Activated naive CD4-positive, alpha-beta T cell treated with anti-CD3 and anti-CD28 coated beads for 36 hours (primary cell): Measurements from ENCODE around the gene ORMDL2. TPM values are rescaled to one million over a fixed set of nuclear protein-coding genes. Genes with fewer than 3 reads are reported as not detected.

Experiments used
- CTCF ChIA-PET: fragments of 350-600 bp; sonication (Branson Sonifier 250); formaldehyde crosslinking; loops from one replicate; lab custom pipeline; 2021; ENCODE audit warnings: antibody characterized with exemption; lab: Charles Lee
- DNase-seq: peaks from one replicate; pipeline ENCODE4 v3.0.0-alpha.2; 2020
- H3K27ac Mint-ChIP-seq: one replicate; pipeline ENCODE4 v1.8.0; 2021; ENCODE audit warnings: mild to moderate bottlenecking, mixed read lengths
- H3K27me3 Mint-ChIP-seq: one replicate; pipeline ENCODE4 v1.8.0; 2021; ENCODE audit warnings: low read depth, mixed read lengths
- H3K36me3 Mint-ChIP-seq: one replicate; pipeline ENCODE4 v1.8.0; 2021; ENCODE audit warnings: low read depth, mixed read lengths
- H3K4me1 Mint-ChIP-seq: one replicate; pipeline ENCODE4 v1.8.0; 2021; ENCODE audit warnings: low read depth, mixed read lengths
- H3K4me3 Mint-ChIP-seq: one replicate; pipeline ENCODE4 v1.8.0; 2021; ENCODE audit warnings: mild to moderate bottlenecking, moderate library complexity, mixed read lengths
- H3K9me3 Mint-ChIP-seq: one replicate; pipeline ENCODE4 v1.8.0; 2021; ENCODE audit warnings: mixed read lengths
- intact Hi-C: fragments of 100-400 bp; cut with micrococcal nuclease; formaldehyde crosslinking; loops from one replicate; pipeline ENCODE4 v1.15.1; 2023
- total RNA-seq, 2 experiments: library from RNA; stranded (reverse); gene quantifications; one replicate each; pipeline ENCODE4 v1.2.3, GENCODE V29; 2021

ORMDL2 gene
- total RNA-seq, 2 experiments from 2014 or later: 23.8 to 26.4 TPM

DNA sequence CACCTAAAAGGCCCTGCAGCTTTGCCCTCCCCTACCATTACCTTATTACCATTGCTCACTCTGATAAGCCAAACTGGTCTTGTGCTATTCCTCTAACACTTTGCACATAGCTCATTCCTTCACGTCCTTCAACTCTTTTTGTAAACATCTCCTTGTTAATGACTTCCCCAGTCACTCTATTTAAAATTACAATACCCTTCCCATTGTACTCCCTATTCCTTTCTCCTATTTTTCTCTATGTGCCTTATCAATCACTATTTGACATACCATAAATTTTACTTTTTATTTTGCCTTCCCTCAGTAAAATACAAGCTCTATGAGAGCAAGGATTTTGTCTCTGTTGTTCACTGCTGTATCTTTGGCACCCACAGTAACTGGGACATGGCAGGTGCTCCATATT lies 5.8 kb upstream of the ORMDL2 start:
- Mint-ChIP-seq H3K36me3 (peaks cover 22% of the 10 kb centered on the region), H3K27ac (no peak overlapping the region), H3K27me3 (no peaks in the 10 kb centered on the region), H3K4me1 (peaks cover 49% of the 10 kb centered on the region), H3K4me3 (no peak overlapping the region), H3K9me3 (no peaks in the 10 kb centered on the region)
- no peak for DNase-seq
- intact Hi-C loops: no loop called here
- CTCF ChIA-PET: interaction anchor here (0.6 to 1.1 kb wide), 3 partner anchors 11 to 1314 kb away, joined by 3 to 7 read pairs (median 3); partner anchors contain the start of gene NCKAP1L

- peaks cover 20% of the 10 kb centered on the region for H3K36me3 Mint-ChIP-seq
- peaks cover 57% of the 10 kb centered on the region for H3K4me1 Mint-ChIP-seq
- H3K9me3 Mint-ChIP-seq: no peaks in the 10 kb centered on the region
- H3K4me3 Mint-ChIP-seq: no peak overlapping the region
- intact Hi-C loops: no loop called here
- DNase-seq: no peak
- CTCF ChIA-PET: interaction anchor here (1.5 to 1.6 kb wide), 3 partner anchors 76 to 126 kb away, joined by 3 to 6 read pairs (median 5); no protein-coding TSS in a partner anchor
- H3K27me3 Mint-ChIP-seq: no peaks in the 10 kb centered on the region
- H3K27ac Mint-ChIP-seq: no peak overlapping the region
Observed at GRCh38 chr12:55814257-55814656, 3.6 kb upstream of the ORMDL2 start.

- intact Hi-C loops: loop anchor here (5.0 kb wide), 2 partner anchors 168 to 833 kb away; partner anchors contain the start of gene TESPA1
Observed at GRCh38 chr12:55815473-55815872, 2.4 kb upstream of the ORMDL2 start.

DNA sequence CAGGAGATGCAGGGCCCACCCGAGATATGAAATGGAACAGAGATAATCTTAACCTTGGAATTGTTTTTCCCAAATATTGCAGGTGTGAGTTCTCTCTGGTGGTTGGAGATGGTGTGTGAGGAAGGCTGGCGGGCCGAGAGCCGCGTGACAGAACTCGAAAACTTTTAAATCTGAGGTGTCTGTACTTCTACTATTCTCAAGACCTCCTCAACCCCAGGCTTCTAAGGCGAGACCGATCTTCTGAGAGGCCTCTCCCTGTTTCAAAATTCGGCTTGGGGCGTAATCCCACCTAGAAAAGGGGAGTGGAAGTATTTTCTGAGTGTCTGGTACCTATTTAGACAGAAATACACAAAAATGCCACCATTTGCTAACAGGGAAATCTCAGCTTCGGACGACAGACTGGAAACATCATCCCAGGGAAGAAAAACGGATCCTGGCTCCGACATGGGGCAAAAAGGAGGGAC lies 928 bp upstream of the ORMDL2 start:
- H3K27ac Mint-ChIP-seq: no peak overlapping the region
- intact Hi-C loops: loop anchor here (1.0 to 5.0 kb wide), 10 partner anchors 12 to 835 kb away; partner anchors contain the start of genes BLOC1S1, DNAJC14, PYM1 and RPS26
- H3K4me1 Mint-ChIP-seq: peaks cover 50% of the 10 kb centered on the region
- DNase-seq: no peak
- no peaks in the 10 kb centered on the region for H3K9me3 Mint-ChIP-seq
- no peak overlapping the region for H3K4me3 Mint-ChIP-seq
- H3K27me3 Mint-ChIP-seq: no peaks in the 10 kb centered on the region
- peaks cover 20% of the 10 kb centered on the region for H3K36me3 Mint-ChIP-seq
- CTCF ChIA-PET: interaction anchor here (0.5 to 2.8 kb wide), 9 partner anchors 13 to 398 kb away, joined by 3 to 13 read pairs (median 3); partner anchors contain the start of genes DNAJC14 and ESYT1

More at GRCh38 chr12:55815473-55815872, 2.4 kb upstream of the ORMDL2 start:
- peaks cover 57% of the 10 kb centered on the region for H3K4me1 Mint-ChIP-seq
- H3K27ac Mint-ChIP-seq: peak overlapping the region; percentile 6
- no peaks in the 10 kb centered on the region for H3K27me3 Mint-ChIP-seq
- H3K36me3 Mint-ChIP-seq: peaks cover 18% of the 10 kb centered on the region
- H3K4me3 Mint-ChIP-seq: no peak overlapping the region
- CTCF ChIA-PET: interaction anchor here (2.8 kb wide), 1 partner anchor 111 kb away, joined by 13 read pairs; no protein-coding TSS in a partner anchor
- no peaks in the 10 kb centered on the region for H3K9me3 Mint-ChIP-seq
- DNase-seq: no peak

DNA sequence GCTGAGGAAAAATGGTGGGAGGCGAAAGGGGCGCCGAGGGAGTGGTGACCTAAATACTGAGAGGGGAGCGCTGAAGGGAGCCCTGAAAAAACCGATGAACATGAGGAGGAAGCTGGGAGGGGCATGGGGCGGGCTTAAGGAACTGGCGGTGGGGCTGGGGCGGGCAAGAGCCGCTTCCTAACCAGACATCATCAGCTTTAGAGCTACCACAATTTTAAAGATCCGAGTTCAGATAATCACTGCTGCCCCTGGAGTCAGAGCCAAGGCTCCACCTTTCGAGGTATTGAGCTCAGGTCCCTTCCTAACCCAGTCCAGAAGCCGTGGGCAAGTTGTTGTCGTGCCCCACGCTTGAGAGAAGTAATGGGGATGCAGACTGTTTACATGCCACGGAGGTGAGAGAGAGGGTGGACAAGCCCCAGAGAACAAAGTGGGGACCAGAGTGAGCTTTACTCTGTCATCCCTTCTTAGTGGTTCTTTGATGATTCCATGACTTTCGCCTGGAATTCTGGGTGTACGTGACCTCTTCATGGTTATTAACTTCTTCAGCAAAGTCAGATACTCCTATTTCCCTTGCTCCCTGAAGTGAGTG lies 393 bp downstream of the ORMDL2 start:
- Mint-ChIP-seq H3K4me1 (peaks cover 42% of the 10 kb centered on the region), H3K36me3 (peaks cover 26% of the 10 kb centered on the region), H3K27me3 (no peaks in the 10 kb centered on the region), H3K9me3 (no peaks in the 10 kb centered on the region), H3K27ac (no peak overlapping the region), H3K4me3 (no peak overlapping the region)
- CTCF ChIA-PET: interaction anchor here (1.3 to 2.8 kb wide), 8 partner anchors 11 to 310 kb away, joined by 3 to 13 read pairs (median 4); partner anchors contain the start of genes DNAJC14 and ESYT1
- intact Hi-C loops: loop anchor here (1.0 to 5.0 kb wide), 5 partner anchors 75 to 836 kb away; partner anchors contain the start of genes GDF11, PA2G4 and TESPA1
- no peak for DNase-seq

DNA sequence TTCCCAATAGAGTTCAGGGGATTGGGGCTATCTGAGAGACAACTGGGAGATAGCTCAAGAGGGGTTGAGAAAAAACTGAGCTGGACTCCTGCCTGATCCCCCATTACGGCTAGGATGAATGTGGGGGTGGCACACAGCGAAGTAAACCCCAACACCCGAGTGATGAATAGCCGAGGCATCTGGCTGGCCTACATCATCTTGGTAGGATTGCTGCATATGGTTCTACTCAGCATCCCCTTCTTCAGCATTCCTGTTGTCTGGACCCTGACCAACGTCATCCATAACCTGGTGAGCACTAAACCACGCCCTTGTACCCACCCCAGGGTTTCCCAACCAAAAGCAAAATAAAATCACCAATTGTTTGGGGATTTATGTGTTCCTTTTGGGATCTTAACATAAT lies 1.0 kb downstream of the ORMDL2 start:
- H3K4me1 Mint-ChIP-seq: peaks cover 42% of the 10 kb centered on the region
- H3K36me3 Mint-ChIP-seq: peaks cover 25% of the 10 kb centered on the region
- intact Hi-C loops: loop anchor here (1.0 to 5.0 kb wide), 5 partner anchors 76 to 837 kb away; partner anchors contain the start of genes GDF11, PA2G4 and TESPA1
- peak overlapping the region; percentile 8 for H3K27ac Mint-ChIP-seq
- no peak for DNase-seq
- no peaks in the 10 kb centered on the region for H3K9me3 Mint-ChIP-seq
- CTCF ChIA-PET: interaction anchor here (1.3 to 1.8 kb wide), 3 partner anchors 118 to 203 kb away, joined by 4 to 6 read pairs (median 4); no protein-coding TSS in a partner anchor
- no peaks in the 10 kb centered on the region for H3K27me3 Mint-ChIP-seq
- H3K4me3 Mint-ChIP-seq: no peak overlapping the region

DNA sequence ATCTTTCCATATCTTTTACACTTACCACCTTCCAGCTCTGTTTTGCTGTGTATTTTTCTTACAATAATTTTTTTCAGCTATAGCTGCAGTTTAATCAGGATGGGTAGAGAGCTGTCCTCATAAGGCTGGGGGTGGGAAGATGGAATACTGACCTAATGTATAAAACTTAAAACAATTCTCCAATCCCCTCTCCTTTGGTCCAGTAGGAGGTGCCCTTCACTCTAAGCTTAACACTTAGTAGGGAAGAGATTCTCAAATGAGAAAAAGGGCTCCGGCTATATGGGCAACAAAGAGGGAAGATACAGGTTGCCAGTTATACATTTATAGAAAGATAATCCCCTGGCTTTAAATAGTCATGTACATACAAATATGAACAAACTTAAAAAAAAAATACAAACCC lies 2.8 kb downstream of the ORMDL2 start:
- no peak overlapping the region for H3K4me3 Mint-ChIP-seq
- peaks cover 38% of the 10 kb centered on the region for H3K4me1 Mint-ChIP-seq
- CTCF ChIA-PET: interaction anchor here (0.6 to 2.3 kb wide), 12 partner anchors 11 to 174 kb away, joined by 3 to 9 read pairs (median 3); no protein-coding TSS in a partner anchor
- no peak for DNase-seq
- no peak overlapping the region for H3K27ac Mint-ChIP-seq
- no peaks in the 10 kb centered on the region for H3K9me3 Mint-ChIP-seq
- peaks cover 21% of the 10 kb centered on the region for H3K36me3 Mint-ChIP-seq
- intact Hi-C loops: no loop called here
- no peaks in the 10 kb centered on the region for H3K27me3 Mint-ChIP-seq

GRCh38 chr12:55822228-55822627 lies 4.4 kb downstream of the ORMDL2 start:
- Mint-ChIP-seq H3K9me3 (no peaks in the 10 kb centered on the region), H3K4me3 (no peak overlapping the region), H3K27me3 (no peaks in the 10 kb centered on the region), H3K36me3 (peaks cover 24% of the 10 kb centered on the region), H3K27ac (peak overlapping the region; percentile 47), H3K4me1 (peaks cover 48% of the 10 kb centered on the region)
- CTCF ChIA-PET: no interaction called here
- DNase-seq: no peak
- intact Hi-C loops: loop anchor here (1.0 kb wide), 1 partner anchor 223 kb away; no protein-coding TSS in a partner anchor

GRCh38 chr12:55823419-55823818 lies 5.6 kb downstream of the ORMDL2 start:
- Mint-ChIP-seq H3K27me3 (no peaks in the 10 kb centered on the region), H3K4me3 (no peak overlapping the region), H3K9me3 (no peaks in the 10 kb centered on the region), H3K4me1 (peaks cover 57% of the 10 kb centered on the region), H3K36me3 (peaks cover 31% of the 10 kb centered on the region), H3K27ac (peak overlapping the region; percentile 90)
- intact Hi-C loops: no loop called here
- CTCF ChIA-PET: interaction anchor here (1.2 to 2.6 kb wide), 6 partner anchors 18 to 116 kb away, joined by 3 to 17 read pairs (median 4); partner anchors contain the start of genes DGKA and PYM1
- DNase-seq: no peak

- peak; percentile 37 for DNase-seq
- H3K4me3 Mint-ChIP-seq: peak overlapping the region; percentile 41
- no peaks in the 10 kb centered on the region for H3K9me3 Mint-ChIP-seq
- CTCF ChIA-PET: interaction anchor here (0.6 to 2.6 kb wide), 7 partner anchors 20 to 115 kb away, joined by 3 to 17 read pairs (median 3); partner anchors contain the start of gene DGKA
- no peaks in the 10 kb centered on the region for H3K27me3 Mint-ChIP-seq
- H3K36me3 Mint-ChIP-seq: peaks cover 31% of the 10 kb centered on the region
- intact Hi-C loops: loop anchor here (5.0 kb wide), 1 partner anchor 513 kb away; the partner anchor contains the start of gene IL23A
- H3K4me1 Mint-ChIP-seq: peaks cover 48% of the 10 kb centered on the region
- peak overlapping the region; percentile 90 for H3K27ac Mint-ChIP-seq
Observed at GRCh38 chr12:55824726-55825125, 6.9 kb downstream of the ORMDL2 start.

- H3K36me3 Mint-ChIP-seq: peaks cover 22% of the 10 kb centered on the region
- no peaks in the 10 kb centered on the region for H3K9me3 Mint-ChIP-seq
- peak overlapping the region; percentile 96 for H3K4me3 Mint-ChIP-seq
- peak overlapping the region; percentile 87 for H3K27ac Mint-ChIP-seq
- CTCF ChIA-PET: interaction anchor here (1.6 kb wide), 1 partner anchor 75 kb away, joined by 4 read pairs; no protein-coding TSS in a partner anchor
- intact Hi-C loops: loop anchor here (2.0 to 5.0 kb wide), 2 partner anchors 291 to 509 kb away; partner anchors contain the start of genes IL23A and ZC3H10
- DNase-seq: no peak
- H3K27me3 Mint-ChIP-seq: no peaks in the 10 kb centered on the region
- H3K4me1 Mint-ChIP-seq: peaks cover 68% of the 10 kb centered on the region
Observed at GRCh38 chr12:55827806-55828205, 10.0 kb downstream of the ORMDL2 start.

GRCh38 chr12:55828357-55828756 lies 10.5 kb downstream of the ORMDL2 start:
- no peak for DNase-seq
- no peaks in the 10 kb centered on the region for H3K9me3 Mint-ChIP-seq
- H3K27ac Mint-ChIP-seq: peak overlapping the region; percentile 87
- peaks cover 17% of the 10 kb centered on the region for H3K36me3 Mint-ChIP-seq
- CTCF ChIA-PET: interaction anchor here (1.6 kb wide), 1 partner anchor 75 kb away, joined by 4 read pairs; no protein-coding TSS in a partner anchor
- no peaks in the 10 kb centered on the region for H3K27me3 Mint-ChIP-seq
- intact Hi-C loops: loop anchor here (2.0 to 5.0 kb wide), 2 partner anchors 290 to 509 kb away; partner anchors contain the start of genes IL23A and ZC3H10
- H3K4me1 Mint-ChIP-seq: peaks cover 63% of the 10 kb centered on the region
- peak overlapping the region; percentile 96 for H3K4me3 Mint-ChIP-seq
